HG03108 (cell line): ENCODE measurements around the gene RERE.

Experiments
- ATAC-seq: cut with Tn5 transposase; IDR thresholded peaks from one replicate; pipeline ENCODE4 v1.9.1; 2021; ENCODE audit warnings: moderate library complexity; ENCODE audit not compliant: unreplicated experiment

RERE gene

DNA sequence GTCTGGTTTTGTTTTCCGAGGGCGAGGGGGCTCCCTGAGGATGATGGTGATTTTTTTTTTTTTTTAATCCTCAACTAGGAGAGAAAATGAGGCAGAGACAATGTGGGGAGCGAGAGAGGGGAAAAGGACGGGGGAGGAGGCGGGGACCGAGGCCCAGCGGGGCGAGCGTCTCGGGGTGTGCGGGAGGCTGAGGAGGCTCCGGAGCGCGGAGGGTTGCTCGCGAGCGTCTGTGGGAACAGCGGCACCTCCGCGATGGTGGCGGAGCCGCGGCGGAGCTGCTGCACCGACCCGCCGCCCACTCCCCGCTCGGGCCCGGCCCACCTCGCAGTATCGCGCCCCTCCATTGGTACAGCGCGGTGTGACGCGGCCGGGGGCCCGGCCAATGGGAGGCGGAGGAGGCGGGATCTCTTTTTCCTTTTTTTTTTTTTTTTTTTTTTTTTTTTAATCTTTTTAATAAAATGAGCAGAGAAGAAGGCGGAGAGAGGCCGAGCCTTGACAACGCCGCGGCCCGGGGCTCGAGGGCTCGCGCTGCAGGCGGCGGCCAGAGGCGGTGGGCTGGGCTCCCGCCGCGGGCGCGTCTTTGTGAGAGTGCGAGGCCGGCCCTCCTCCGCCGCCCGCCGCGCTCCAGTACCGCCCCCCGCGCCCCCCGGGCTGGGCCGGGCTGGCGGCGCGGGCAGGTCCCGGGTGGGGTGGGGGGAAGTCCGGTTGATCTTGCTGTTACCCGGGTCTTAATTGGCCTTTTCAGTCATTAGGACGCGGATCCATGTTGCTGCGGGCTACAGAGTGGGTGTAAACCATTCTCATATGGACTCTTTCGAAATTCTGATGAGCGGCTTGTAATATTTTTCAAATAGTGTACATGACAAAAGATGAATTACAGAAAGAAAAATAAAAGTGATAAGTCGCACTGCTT, at the start of gene RERE:
RERE (minus strand) TSS at position 229 of the 913 bp plus-strand sequence.
- peak; percentile 89 for ATAC-seq

DNA sequence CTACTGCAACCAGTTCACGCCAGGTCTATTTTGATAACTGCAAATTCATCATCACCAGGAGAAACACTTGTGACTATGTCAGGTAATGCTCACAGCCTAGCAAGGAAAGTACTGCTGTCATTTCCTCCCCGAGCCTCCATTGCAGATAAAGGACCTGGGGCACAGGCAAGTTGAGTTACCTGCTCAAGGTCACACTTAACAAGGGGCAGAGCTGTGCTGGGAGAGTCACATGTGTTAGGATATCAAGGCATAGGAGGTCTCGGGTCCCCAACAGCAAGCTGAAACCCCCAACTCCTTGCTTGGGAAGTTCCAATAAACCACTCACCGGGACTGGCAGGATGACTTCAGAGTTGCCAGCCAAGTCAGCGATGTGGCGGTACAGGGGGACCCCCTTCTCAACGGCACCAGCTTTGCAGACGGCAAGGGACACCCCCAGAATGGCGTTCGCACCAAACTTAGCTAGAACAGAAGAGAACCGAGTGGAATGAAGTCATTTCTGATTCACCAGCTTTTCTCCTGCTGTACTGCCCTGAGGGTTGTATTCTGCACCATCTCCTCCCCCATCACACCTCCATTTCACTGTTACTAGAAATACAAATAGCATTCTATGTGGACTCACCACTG, 49.5 kb upstream of the RERE start:
- ATAC-seq = no peak

DNA sequence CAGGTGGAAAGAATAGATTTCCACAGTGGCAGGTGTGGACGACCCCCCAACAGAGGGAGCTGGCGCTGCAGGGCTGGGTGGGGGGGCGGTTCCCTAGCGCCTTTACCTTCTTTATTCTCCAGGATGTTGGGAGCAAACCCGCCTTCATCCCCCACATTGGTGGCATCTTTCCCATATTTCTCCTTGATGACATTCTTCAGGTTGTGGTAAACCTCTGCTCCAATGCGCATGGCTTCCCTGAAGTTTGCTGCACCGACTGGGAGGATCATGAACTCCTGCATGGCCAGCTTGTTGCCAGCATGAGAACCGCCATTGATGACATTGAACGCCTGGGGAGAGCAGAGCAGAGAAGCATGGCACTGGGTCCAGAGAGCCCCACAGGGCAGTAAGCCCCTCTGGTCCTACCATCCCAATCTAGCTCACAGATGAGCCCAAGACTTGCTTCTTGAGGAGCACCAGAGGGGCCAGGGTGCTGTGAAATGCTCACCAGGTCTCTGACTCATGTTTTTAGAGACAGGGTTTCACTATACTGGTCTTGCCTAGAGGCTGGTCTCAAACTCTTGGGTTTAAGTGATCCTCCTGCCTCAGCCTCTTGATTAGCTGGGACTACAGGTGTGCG, 48.8 kb upstream of the RERE start:
- ATAC-seq = no peak

DNA sequence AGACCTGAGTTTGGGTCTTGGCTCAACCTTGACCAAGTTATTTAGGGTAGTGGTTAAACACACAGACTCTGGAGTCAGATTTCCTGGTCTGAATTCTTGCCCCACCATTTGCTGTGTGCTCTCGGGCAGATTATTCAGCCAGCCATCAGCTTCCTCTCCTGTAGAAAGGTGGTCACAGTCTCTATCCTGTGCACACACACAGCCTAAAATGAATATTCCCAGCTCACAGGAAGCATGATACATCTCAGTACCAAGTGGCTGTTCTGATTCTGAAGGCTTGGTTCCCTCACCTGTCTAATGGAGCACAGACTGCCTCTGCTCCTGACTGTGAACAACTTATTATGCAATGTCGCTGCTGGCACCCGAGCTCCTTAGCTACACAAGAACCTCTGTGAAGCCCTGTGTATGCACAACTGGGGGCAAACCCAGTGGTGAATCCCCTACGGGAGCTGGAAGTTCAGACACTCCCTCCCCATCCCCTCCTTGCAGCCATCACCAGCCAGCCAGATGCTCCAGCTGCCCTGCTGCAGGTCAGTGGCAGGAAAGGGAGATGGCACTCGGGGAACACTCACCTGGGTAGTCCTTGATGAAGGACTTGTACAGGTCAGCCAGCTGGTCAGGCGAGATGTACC, 47.4 kb upstream of the RERE start:
- no peak for ATAC-seq

DNA sequence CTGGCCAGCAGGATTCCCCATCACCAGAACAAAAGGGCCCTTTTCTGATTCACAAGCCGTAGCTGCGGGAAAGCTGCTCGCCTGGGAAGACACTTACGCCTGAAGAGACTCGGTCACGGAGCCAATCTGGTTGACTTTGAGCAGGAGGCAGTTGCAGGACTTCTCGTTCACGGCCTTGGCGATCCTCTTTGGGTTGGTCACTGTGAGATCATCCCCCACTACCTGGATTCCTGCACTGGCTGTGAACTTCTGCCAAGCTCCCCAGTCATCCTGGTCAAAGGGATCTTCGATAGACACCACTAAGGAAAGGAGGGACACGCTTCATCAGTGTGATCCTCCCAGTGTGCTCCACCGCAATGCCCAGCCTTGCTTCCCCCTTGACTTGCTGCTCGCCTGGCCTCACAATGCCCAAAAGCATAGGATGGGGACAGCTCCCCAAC, 46.4 kb upstream of the RERE start:
- ATAC-seq = no peak

DNA sequence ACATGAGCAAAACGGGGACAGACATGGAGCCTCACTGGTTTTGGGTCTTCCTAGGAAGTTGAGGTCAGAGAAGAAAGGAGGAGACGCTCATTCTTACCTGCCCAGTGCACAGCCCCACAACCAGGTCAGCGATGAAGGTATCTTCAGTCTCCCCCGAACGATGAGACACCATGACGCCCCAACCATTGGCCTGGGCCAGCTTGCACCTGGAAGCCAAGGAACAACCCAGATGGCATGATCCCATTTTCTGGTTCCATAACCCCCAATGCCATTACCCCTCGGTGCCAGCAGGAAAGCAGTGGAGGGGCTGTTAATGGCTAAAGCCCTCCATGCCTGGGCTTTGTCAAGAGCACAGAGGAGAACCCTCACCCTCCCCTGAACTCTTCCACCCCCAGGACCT, 45.7 kb upstream of the RERE start:
- no peak for ATAC-seq

DNA sequence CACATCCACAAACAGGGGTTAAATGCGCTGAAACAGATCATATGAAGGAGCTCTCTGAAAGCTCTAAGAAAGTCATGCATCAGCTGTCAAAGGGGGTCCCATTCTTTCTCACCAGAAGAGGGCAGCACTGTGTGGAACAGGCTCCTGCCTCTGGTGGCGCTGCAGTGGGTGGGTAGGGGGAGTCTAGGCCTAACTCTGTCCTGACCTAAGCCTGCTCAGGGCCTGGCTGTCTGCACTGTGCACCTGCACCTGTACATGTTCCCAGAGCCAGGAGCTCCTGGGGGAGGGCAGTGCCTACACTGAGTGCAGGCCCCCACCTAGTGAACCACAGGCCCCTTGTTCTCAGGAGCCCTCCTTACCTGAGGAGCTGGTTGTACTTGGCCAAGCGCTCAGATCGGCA, 45.1 kb upstream of the RERE start:
- ATAC-seq = no peak

DNA sequence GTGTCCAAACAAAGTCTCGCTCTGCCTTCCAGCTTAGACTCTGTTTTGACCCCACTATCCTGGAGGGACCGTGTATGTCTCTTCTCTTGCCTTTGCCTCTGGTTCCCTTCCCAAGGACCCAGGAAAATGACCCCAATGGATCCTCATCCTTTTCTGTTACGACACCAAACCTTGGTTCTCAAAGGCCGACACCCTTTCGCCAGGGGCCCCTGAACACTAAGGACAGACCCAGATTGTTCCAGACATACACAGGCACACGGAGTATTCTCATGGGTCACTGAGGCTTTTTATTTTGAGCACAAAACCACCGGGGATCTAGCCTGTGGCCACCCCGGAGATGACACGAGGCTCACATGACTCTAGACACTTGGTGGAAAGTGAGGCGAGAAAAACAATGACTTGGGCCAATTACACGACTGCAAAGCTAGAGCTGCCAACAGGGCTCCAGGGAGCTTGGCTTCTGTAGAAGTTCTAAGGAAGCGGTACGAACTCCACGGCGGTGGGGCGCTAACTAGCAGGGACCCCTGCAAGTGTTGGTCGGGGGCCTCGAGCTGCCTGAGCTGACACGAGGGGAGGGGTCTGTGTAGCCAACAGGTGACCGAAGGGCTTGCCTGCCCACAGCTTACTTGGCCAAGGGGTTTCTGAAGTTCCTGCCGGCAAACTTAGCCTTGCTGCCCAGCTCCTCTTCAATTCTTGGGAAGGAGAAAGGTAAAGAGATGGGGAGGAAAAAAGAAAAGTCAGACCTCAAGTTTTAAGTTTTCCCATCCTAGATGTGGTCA, 43.5 kb upstream of the RERE start:
- ATAC-seq = no peak

DNA sequence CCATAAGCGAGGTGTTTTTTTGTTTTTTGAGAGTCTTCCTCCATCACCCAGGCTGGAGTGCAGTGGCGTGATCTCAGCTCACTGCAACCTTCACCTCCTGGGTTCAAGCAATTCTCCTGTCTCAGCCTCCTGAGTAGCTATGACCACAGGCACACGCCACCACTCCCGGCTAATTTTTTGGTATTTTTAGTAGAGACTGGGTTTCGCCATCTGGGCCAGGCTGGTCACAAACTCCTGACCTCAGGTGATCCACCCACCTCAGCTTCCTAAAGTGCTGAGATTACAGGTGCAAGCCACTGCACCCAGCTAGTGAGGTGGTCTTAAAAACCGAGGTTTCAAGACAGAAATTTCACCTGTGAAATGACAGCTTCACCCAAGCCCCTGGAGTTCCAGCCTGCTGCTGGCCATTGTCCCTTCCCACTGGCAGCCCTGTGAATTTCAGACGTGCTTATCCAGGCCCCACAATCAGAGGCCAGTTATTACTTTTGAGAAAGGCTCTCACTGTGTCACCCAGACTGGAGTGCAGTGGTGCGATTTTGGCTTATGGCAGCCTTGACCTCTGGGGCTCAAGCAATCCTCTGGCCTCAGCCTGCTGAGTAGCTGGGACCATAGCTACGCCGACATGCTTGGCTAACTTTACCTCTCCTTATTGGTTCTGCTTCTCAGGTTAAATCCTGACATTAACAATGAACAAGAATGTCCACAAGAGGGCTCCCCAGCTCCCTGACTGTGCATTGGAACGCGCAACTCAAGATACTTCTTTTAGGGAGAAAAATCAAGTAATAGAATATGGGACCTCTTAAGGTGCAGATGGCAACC, 41.7 kb upstream of the RERE start:
- ATAC-seq = no peak

DNA sequence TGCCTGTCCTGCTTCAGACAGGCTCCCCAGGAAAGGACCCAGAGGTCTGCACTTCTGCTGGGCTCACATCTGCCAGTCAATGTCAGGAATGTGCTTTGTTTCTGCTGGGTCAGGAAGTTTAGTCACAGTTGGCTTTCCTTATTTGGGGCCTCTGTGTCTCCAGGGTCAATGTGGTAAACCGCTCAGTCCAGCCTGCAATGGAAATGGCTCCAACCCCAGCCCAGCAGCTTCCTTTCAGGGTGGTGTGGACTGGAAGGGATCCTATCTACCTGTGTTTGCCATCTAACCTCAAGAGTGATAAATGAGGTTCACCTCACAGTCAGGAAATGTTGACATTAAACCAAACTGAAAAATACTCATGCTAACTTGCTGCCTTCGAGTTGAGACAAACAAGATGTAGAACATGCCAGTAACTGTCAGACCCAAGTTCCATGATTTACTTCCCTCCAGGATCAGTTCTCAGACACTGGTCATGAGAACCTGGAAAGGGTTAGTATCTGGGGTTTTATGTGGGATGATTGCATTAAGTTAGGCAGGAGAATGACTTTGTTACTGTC, 40.8 kb upstream of the RERE start:
- ATAC-seq = no peak

DNA sequence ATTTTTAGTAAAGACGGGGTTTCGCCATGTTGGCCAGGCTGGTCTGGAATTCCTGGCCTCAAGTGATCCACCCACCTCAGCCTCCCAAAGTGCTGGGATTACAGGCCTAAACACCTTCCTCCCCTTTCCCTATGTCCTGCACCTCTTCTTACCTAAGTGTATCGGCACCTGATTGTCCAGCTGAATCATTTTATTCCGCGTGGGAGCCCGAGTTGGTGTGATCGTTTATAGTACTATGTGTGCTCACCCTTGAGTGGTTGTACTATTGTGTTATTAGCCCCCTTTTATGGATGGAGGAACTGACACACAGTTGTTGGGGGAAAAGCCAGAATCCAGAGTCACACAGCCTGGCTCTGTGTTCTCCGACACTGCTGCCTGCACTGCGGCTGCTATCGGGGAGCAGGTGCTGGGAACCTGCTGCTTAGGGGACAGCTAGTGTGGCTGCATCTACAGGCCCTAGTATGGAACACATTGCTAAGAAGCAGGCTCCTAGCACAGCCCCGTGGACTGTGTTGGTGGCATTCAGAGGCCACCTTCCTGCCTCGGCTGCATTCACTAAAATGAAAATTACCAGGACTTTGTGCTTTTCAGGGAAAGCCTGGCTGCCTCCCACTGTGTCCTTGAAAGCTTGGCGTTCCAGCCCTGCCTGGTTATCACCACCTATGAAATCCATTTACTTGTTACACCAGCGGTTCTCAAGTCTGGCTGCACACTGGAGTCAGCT, 39.4 kb upstream of the RERE start:
- ATAC-seq = no peak

DNA sequence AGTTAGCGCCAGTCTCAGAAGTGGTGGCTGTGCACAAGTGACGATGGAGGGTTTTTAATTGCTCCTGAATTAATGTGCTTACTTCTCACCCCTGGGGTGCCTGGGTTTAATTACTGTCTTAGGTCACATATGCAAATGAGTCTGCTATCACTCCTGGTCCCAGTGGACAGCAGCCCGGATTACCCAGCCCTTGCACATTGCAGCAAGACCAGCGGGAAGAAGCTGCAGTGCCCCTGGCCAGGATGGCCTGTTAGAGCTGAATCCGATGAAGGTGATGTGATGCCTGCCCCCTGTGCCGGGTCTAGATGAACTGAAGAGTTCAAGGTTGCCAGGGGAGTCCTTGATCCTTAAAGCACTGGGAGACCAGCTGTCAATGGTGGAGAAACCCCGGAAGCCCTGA, 36.8 kb upstream of the RERE start:
- ATAC-seq = no peak

DNA sequence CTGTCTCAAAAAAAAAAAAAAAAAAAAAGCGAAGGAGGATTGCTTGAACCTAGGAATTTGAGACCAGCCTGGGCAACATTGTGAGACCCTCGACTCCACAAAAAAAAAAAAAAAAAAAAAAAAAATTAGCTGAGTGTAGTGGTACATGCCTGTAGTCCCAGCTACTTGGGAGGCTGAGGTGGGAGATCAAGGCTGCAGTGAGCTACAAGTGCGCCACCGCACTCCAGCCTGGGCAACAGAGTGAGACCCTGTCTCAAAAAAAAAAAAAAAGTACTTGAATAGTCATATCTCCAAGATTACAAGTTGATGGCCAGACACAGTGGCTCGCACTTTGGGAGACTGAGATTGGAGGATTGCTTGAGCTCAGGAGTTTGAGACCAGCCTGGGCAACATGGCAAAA, 33.6 kb upstream of the RERE start:
- no peak for ATAC-seq

DNA sequence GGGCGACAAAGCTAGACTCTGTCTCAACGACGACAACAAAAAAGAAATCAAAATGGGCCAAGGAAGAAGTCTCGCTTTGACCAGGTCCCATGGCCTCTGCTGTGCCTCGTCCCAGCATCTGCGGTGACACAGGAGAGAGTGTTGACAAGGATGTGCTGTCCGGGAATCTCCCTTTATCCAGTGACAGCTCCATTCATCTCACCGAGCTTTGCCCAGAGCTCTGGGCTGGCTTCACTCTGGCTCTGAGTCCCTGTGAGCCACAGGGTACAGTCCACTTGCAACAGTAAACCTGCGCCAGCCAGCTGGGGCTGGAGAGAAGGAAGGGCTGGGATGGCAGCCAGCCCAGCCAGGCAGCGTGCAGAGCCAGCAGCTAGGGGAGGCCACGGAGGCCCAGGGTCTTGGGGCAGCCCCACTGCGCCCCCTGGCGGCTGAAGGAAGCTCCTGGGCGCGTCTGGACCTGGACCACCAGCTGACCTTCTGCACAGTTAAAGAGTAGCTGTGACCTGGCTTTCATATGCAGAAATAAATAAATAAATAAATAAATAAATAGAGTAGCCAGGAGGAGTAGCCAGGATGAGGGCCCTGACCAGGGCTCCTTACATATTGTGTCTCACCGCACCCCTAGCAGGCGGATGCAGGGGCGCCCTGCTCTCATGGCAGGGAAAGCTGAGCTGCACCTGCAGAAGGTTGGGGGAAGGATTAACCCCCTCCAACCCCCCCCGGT, 31.4 kb upstream of the RERE start:
- peak; percentile 66 for ATAC-seq

DNA sequence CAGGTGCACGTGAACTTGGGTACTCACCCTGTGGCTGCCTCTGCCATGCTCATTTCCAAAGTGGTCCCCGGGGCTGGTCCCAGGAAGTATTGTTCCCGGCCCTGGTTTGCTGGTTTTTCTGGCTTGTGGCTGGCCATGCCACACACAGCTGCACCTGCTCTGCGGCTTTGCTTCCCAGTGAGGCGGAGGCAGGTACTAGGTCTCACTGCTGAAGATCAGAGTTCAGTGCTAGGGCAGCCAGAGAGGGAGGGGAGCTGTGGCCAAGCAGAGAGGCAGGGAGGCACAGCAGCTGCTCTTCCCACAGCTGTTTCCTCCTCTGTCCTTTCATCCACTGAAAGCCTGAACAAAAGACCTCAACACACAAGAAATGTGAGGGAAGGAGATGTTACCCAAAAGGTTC, 30.6 kb upstream of the RERE start:
- ATAC-seq = no peak

DNA sequence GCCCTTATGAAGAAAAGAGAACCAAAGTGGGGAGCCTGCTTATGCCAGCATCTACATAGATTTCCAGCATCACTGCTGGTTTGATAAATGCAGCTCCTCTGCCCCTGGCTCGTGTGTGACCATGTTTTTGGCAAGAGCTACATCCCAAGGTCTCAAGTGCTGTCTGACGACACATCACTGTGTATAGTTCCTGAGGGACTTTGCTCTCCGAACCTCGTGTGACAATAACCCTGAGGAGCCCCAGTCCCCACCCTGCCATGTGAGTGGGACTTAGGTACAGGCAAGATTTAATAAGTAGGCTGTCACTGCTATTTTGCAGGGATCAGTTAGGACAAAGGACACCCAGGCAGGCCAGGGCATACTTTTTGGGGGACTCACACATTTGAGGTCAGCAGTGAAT, 28.8 kb upstream of the RERE start:
- no peak for ATAC-seq

DNA sequence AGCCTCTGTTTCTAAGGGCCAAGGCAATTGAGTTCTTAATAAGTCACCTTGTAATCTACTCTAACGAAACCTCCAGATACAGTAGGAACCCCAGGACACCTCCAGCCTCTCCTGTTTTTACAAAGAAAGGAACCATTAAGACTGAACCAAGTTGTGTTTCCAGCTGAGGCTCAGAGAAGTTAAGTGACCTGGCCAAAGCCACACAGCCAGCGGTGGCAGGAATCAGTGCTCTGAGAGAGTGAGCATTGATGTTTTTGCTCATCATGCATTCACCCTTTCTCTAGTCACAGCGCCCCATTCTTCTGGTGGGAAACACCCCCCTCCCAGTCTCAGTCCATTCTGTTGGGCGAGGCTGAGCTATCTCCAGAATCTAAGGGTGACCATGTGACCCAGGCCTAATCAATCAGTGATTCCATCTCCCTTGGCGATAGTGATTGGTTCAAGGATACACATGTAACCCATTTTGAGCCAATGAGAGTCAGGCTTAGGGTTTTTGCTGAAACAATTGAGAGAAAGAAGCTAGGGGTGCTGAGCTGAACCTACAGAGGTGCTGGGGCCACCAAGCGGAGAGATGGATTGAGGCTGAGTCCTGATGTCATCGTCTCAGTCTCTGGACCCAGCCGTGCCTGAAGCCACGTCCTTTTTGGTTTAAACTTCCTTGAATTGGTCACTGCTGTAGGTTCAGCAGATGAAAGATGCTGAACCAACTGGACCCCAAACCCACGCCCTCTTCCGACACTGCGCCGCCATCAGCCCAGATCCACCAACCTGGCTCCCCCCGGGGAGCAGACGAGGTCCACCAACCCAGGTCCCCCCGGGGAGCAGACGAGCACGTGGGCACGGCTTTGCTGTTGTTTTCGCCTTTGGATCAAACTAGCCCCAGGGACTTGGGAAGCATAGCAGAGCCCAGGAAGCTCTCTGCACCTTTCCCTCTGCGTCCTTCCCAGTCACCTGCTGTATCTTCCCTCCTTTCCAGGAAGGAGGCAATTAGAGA, 28.0 kb upstream of the RERE start:
- no peak for ATAC-seq
